GOT3 (cell line): Measurements from ENCODE around the gene RNF135.
"Not testable (repeated sequence)": the region's sequence is repeated elsewhere in the genome, so short reads cannot be mapped to it uniquely, and the experiment has no call there.

Source experiments
- DNase-seq: peaks from one replicate; lab custom pipeline; 2025; ENCODE audit warnings: mixed read lengths; lab: John Stamatoyannopoulos, UW

Gene RNF135

GRCh38 chr17:30954046-30954830 lies 16.6 kb upstream of the RNF135 start:
- no peak for DNase-seq

GRCh38 chr17:30956764-30957374 lies 14.0 kb upstream of the RNF135 start:
- DNase-seq: no peak

GRCh38 chr17:30957741-30958140 lies 13.1 kb upstream of the RNF135 start:
- no peak for DNase-seq

DNA sequence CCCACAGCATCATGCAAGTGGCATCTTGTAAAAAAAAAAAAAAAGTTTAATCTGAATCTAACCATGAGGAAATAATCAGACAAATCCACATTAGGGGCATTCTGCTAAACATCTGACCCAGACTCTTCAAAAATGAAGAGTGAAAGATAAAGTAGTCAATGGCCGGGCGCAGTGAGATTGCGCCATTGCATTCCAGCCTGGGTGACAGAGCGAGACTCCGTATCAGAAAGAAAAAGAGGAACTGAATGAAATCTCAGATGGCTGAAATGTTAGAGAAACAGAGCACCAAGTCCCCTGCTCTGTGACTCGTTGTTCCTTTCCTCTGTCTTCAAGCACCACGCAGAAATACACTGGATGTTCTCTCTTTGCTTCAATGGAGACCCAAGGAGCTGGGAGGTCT lies 12.7 kb upstream of the RNF135 start:
- no peak for DNase-seq

DNA sequence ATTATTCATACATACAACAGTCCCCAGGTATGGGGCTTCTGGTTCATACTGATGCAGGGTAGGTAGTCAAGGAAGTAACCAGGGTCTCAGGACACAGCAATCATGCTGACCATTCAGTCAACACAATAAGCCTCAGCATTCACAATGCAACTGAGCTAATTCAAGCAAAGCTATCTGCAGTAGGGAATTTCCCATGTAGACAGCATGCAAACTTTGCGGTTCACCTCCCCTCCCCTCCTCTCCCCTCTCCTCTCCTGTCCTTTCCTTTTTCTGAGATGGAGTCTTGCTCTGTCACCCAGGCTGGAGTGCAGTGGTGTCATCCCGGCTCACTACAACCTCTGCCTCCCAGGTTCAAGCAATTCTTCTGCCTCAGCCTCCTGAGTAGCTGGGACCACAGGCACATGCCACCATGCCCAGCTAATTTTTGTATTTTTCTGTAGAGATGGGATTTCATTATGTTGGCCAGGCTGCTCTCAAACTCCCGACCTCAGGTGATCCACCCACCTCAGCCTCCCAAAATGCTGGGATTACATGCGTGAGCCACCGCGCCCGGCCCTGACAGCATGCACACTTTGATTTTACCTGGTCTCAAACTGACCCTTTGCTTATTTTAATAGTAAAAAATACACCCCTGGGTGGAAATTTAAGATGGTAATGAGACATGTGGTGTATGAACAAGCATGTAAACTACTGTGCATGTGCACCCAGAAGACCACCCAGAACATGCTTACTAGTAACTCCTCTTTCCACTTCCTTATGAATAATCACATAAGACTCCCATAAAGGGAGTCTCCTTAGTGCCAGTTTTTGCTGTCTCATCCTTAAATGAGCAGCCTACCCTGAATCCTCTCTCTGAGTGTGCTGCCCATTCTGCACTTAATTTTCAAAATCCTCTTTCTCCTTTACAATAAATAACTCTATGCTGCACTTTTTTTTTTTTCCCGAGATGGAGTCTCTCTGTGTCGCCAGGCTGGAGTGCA lies 9.3 kb upstream of the RNF135 start:
- DNase-seq: no peak

GRCh38 chr17:30964312-30964711 lies 6.5 kb upstream of the RNF135 start:
- not testable (repeated sequence) for DNase-seq

DNA sequence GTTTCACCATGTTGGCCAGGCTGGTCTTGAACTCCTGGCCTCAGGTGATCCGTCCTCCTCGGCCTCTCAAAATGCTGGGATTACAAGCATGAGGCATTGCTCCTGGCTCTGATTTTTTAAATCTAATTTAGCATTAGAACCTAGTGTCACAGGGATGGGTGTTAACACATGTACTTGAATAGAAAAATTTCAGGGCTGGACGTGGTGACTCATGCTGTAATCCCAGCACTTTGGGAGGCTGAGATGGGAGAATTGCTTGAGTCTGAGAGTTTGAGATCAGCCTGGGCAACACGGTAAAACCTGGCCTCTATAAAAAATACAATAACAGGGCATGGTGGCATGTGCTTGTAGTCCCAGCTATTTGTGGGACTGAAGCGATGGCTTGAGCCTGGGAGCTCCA lies 6.0 kb upstream of the RNF135 start:
- DNase-seq: no peak

DNA sequence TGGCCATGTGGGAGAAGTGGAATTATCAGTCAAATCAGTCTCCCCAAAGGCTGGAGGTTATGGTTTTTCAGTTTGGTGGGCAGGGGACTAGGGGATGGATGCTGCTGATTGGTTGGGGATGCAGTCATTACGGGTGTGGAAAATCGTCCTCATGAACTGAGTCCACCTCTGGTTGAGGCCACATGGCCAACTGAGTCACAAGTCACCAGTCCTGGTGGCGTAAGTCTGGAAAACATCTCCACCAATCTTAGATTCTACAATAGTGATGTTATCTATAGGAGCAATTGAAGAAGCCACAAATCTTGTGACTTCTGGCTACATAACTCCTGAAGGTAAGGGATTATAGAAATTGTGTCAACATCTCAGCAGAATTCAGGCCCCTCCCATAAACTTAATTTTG lies 5.2 kb upstream of the RNF135 start:
- no peak for DNase-seq

- DNase-seq: not testable (repeated sequence)
These were observed 2.9 kb upstream of the RNF135 start for GRCh38 chr17:30967911-30968310.

- no peak for DNase-seq
These were observed 629 bp upstream of the RNF135 start for GRCh38 chr17:30969989-30970830.

DNA sequence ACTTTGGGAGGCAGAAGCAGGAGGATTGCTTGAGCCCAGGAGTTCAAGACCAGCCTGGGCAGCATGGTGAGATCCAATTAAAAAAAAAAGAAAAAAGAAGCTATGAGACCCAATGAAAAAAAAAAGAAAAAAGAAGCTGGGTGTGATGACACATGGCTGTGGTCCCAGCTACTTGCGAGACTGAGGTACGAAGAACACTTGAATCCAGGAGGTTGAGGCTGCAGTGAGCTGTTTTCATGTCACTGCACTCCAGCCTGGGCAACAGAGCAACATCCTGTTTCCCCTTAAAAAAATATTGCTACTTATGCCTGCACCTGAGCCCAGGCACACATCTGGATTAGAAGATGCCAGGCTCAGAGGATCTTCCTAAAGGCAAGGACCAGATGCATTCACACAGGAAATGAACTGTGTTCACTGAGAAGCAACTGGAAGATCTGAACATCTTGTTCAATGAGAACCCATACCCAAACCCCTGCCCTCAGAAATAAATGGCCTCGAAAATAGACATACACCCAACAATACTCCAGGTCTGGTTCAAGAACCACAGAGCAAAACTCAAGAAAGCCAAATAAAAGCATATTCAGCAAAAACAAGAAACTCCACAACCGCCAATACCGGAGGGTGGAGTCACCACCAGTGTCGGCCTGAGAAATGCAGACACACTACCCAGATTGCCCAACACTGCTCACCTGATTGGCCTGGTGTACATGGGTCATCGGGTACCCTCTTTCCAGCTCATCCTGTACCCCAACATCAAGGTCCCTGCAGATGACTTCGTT lies 4.4 kb downstream of the RNF135 start:
- DNase-seq: no peak

GRCh38 chr17:30979919-30980318 lies 9.1 kb downstream of the RNF135 start:
- not testable (repeated sequence) for DNase-seq

DNA sequence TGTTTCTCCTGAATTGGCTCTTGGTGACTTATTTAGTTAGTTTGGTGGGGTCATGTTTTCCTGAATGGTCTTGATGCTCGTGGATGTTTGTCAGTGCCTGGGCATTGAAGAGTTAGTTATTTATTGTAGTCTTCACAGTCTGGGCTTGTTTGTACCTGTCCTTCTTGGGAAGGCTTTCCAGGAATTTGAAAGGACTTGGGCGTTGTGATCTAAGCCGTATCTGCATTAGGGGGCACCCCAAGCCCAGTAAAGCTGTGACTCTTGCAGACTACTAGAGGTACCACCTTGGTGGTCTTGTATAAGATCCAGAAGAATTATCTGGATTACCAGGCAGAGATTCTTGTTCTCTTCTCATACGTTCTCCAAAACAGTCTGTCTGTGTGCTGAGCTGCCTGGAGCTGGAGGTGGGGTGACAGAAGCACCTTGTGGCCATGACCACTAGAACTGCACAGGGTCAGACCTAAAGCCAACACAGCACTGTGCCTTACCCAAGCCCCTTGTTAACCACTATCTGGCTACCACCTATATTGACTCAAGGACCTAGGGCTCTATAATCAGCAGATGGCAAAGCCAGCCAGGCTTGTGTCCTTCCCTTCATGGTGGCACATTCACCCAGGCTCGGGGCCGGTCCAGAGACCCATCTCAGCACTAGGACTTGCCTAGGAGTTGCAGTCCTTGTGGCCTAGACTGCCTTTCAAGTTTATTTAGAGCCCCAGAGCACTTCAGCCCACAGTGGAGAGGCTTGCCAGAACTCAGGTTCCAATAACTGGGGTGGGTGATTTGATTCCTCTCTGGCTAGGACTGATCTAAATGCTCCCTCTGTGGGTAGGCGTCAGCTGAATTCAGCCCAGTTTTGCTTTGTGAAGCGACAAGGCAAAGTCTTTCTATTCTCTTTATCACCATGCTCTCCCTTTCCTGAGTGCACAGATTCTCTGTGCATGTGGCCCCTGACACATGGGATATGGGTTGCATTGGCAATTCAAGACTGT lies 11.0 kb downstream of the RNF135 start:
- no peak for DNase-seq

GRCh38 chr17:30982855-30983254 lies 12.0 kb downstream of the RNF135 start:
- no peak for DNase-seq

DNA sequence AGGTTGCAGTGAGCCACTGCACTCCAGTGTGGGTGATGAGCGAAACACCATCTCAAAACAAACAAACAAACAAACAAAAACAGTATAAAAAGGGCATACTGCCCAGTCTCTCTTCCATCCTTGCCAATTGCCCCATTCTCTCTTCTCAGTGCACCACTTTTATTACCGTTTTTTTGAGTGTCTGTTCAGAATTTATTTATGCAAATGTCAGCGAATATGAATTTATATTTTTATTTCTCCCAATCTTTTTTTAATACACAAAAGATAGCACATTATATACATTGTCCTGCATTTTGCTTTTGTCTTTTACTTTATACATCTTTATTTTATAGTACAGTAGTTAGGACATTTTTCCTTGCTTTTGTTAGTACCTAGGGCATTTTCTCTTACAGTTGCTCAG lies 19.6 kb downstream of the RNF135 start:
- DNase-seq: no peak

GRCh38 chr17:30992551-30992950 lies 21.7 kb downstream of the RNF135 start:
- DNase-seq: no peak

DNA sequence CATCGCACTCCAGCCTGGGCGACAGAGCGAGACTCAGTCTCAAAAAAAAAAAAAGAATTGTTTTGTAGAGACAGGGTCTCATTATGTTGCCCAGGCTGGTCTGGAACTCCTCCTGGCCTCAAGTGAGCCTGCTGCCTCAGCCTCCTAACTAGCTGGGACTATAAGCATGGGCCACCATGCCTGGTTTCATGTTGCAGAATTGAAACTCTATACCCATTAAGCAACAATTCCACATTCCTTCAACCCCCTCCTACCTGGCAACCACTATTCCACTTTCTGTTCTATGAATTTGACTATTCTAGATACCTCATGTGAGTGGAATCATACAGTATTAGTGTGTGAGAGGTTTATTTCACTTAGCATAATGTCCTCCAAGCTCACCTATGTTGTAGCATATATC lies 24.5 kb downstream of the RNF135 start:
- DNase-seq: no peak

GRCh38 chr17:30996486-30996885 lies 25.6 kb downstream of the RNF135 start:
- DNase-seq: no peak

GRCh38 chr17:30997270-30997669 lies 26.4 kb downstream of the RNF135 start:
- no peak for DNase-seq

DNA sequence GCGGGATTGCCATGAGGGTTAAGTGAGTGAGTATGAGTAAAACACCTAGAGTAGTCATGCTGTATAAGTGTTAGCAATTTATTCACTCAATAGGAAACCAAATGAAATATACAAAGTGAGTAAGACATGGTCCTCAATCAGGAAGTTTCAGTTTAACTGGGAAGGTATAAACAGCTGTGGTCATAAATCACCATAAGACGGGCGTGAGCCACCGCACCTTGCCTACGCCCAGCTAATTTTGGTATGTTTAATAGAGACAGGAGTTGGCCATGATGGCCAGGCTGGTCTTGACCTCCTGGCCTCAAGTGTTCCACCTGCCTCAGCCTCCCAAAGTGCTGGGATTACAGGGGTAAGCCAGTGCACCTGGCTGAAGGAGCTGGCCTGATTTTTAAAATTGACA lies 27.0 kb downstream of the RNF135 start:
- no peak for DNase-seq
